Globus pallidus (tissue), 1 donor: ENCODE measurements around the gene KCNMB1.

Experiments
- DNase-seq: peaks from one replicate; pipeline ENCODE4 v3.0.0-alpha.2; 2015; ENCODE audit warnings: low spot score

The KCNMB1 gene

GRCh38 chr5:170414786-170415185, 25.6 kb upstream of the KCNMB1 start:
- no peak for DNase-seq

- DNase-seq: no peak
Measured at GRCh38 chr5:170413897-170414296, 24.7 kb upstream of the KCNMB1 start.

GRCh38 chr5:170411100-170411499, 21.9 kb upstream of the KCNMB1 start:
- DNase-seq: no peak

GRCh38 chr5:170410401-170410800, 21.2 kb upstream of the KCNMB1 start:
- no peak for DNase-seq

GRCh38 chr5:170408877-170409660, 19.9 kb upstream of the KCNMB1 start:
- no peak for DNase-seq

- DNase-seq: no peak
Measured at GRCh38 chr5:170408226-170408625, 19.1 kb upstream of the KCNMB1 start.

- no peak for DNase-seq
Measured at GRCh38 chr5:170407062-170407461, 17.9 kb upstream of the KCNMB1 start.

GRCh38 chr5:170405817-170406216, 16.6 kb upstream of the KCNMB1 start:
- DNase-seq: no peak

GRCh38 chr5:170404398-170404797, 15.2 kb upstream of the KCNMB1 start:
- DNase-seq: peak; percentile 31

GRCh38 chr5:170403675-170404074, 14.5 kb upstream of the KCNMB1 start:
- DNase-seq: no peak

GRCh38 chr5:170402508-170402907, 13.3 kb upstream of the KCNMB1 start:
- DNase-seq: no peak

- DNase-seq: no peak
Measured at GRCh38 chr5:170397059-170397458, 7.9 kb upstream of the KCNMB1 start.

GRCh38 chr5:170393958-170394357, 4.8 kb upstream of the KCNMB1 start:
- DNase-seq: peak; percentile 26

- DNase-seq: no peak
Measured at GRCh38 chr5:170393235-170393634, 4.1 kb upstream of the KCNMB1 start.

GRCh38 chr5:170390472-170390871, 1.3 kb upstream of the KCNMB1 start:
- DNase-seq: no peak

GRCh38 chr5:170389550-170389892, 354 bp upstream of the KCNMB1 start:
- no peak for DNase-seq

GRCh38 chr5:170387775-170388639, 1.2 kb downstream of the KCNMB1 start:
- no peak for DNase-seq

- DNase-seq: no peak
Measured at GRCh38 chr5:170386743-170387395, 2.3 kb downstream of the KCNMB1 start.

GRCh38 chr5:170383227-170383626, 5.9 kb downstream of the KCNMB1 start:
- no peak for DNase-seq

- no peak for DNase-seq
Measured at GRCh38 chr5:170382790-170383189, 6.4 kb downstream of the KCNMB1 start.

GRCh38 chr5:170380361-170380951, 8.7 kb downstream of the KCNMB1 start:
- DNase-seq: no peak

- DNase-seq: no peak
Measured at GRCh38 chr5:170378740-170379139, 10.4 kb downstream of the KCNMB1 start.
